Neural cell (in vitro differentiated cells): ENCODE results near the gene WIPI1. TPM values are rescaled to one million over a fixed set of nuclear protein-coding genes. Genes with fewer than 3 reads are reported as not detected.

Experiments used
- H2AFZ ChIP-seq: fragments of 200-600, 300-800 bp; sonication (generic), shearing (Covaris generic); 2 replicates; pipeline ENCODE4 v1.6.0; 2014; ENCODE audit warnings: low read depth, mild to moderate bottlenecking, antibody characterized with exemption, low read length, moderate library complexity
- H3F3A ChIP-seq: fragments of 200-600 bp; shearing (Covaris generic); 2 replicates; pipeline ENCODE4 v1.6.1; 2016; ENCODE audit warnings: mild to moderate bottlenecking, moderate library complexity, mixed read lengths, antibody characterized with exemption, low read length; ENCODE audit not compliant: insufficient read depth, poor library complexity, severe bottlenecking
- H3K27ac ChIP-seq: fragments of 200-600, 300-800 bp; sonication (generic), shearing (Covaris generic); 2 replicates; pipeline ENCODE4 v1.5.1; 2014; ENCODE audit warnings: mild to moderate bottlenecking, low read length, moderate library complexity
- H3K27me3 ChIP-seq: fragments of 300-800, 200-600 bp; sonication (generic), shearing (Covaris generic); 2 replicates; pipeline ENCODE4 v1.6.0; 2014; ENCODE audit warnings: mild to moderate bottlenecking, low read depth, low read length, moderate library complexity; ENCODE audit not compliant: insufficient read depth
- H3K36me3 ChIP-seq: fragments of 300-800, 200-600 bp; sonication (generic), shearing (Covaris generic); 2 replicates; pipeline ENCODE4 v1.5.1; 2014; ENCODE audit warnings: mild to moderate bottlenecking, antibody characterized with exemption, low read length, moderate library complexity; ENCODE audit not compliant: insufficient read depth
- H3K4me2 ChIP-seq: fragments of 300-800, 200-600 bp; sonication (generic), shearing (Covaris generic); 2 replicates; pipeline ENCODE4 v1.6.0; 2014; ENCODE audit warnings: mild to moderate bottlenecking, low read length
- H3K4me3 ChIP-seq: fragments of 300-800, 200-600 bp; sonication (generic), shearing (Covaris generic); 2 replicates; pipeline ENCODE4 v1.5.1; 2014; ENCODE audit warnings: mild to moderate bottlenecking, low read length, moderate library complexity
- H3K79me2 ChIP-seq: fragments of 200-600 bp; shearing (Covaris generic); replicated peaks from 2 replicates; pipeline ENCODE4 v1.6.0; 2014; ENCODE audit warnings: mild to moderate bottlenecking, low read length, moderate library complexity; ENCODE audit not compliant: insufficient read depth
- H3K9ac ChIP-seq: fragments of 300-800, 200-600 bp; sonication (generic), shearing (Covaris generic); 2 replicates; pipeline ENCODE4 v1.6.1; 2016; ENCODE audit warnings: mild to moderate bottlenecking, low read length, mixed read lengths
- H3K9me2 ChIP-seq: fragments of 200-600 bp; shearing (Covaris generic); 2 replicates; pipeline ENCODE4 v1.6.1; 2016; ENCODE audit warnings: mild to moderate bottlenecking, low read length, mixed read lengths; ENCODE audit not compliant: insufficient read depth
- H3K9me3 ChIP-seq: fragments of 200-600, 300-800 bp; sonication (generic), shearing (Covaris generic); 2 replicates; pipeline ENCODE4 v1.6.1; 2016; ENCODE audit warnings: mild to moderate bottlenecking, mixed run types, low read length, moderate library complexity, mixed read lengths
- H4K20me1 ChIP-seq: fragments of 200-600 bp; shearing (Covaris generic); 2 replicates; pipeline ENCODE4 v1.6.1; 2016; ENCODE audit warnings: mild to moderate bottlenecking, mixed run types; ENCODE audit not compliant: insufficient read depth
- EP300 ChIP-seq: fragments of 450-650 bp; conservative IDR thresholded peaks from 2 replicates; pipeline ENCODE4 v1.6.1; 2014; ENCODE audit warnings: antibody characterized with exemption, mild to moderate bottlenecking, moderate library complexity; ENCODE audit not compliant: poor library complexity, severe bottlenecking
- EZH2 ChIP-seq: fragments of 200-600, 300-800 bp; shearing (Covaris generic), sonication (generic); IDR thresholded peaks from 2 replicates; pipeline ENCODE4 v1.6.1; 2014; ENCODE audit warnings: antibody characterized with exemption, low read length, borderline replicate concordance, mild to moderate bottlenecking; ENCODE audit not compliant: insufficient read depth, poor library complexity, severe bottlenecking
- MXI1 ChIP-seq: fragments of 450-650 bp; conservative IDR thresholded peaks from 2 replicates; pipeline ENCODE4 v1.6.1; 2014; ENCODE audit warnings: antibody characterized with exemption, mild to moderate bottlenecking; ENCODE audit not compliant: poor library complexity, severe bottlenecking
- POLR2AphosphoS5 ChIP-seq: IDR thresholded peaks from 2 replicates; pipeline ENCODE4 v1.6.1; 2012
- RAD21 ChIP-seq: fragments of 450-650 bp; conservative IDR thresholded peaks from 2 replicates; pipeline ENCODE4 v1.6.1; 2014; ENCODE audit warnings: antibody characterized with exemption, mild to moderate bottlenecking, moderate library complexity
- SMC3 ChIP-seq: fragments of 450-650 bp; conservative IDR thresholded peaks from 2 replicates; pipeline ENCODE4 v1.6.1; 2014; ENCODE audit warnings: antibody characterized with exemption, mild to moderate bottlenecking, moderate library complexity; ENCODE audit not compliant: poor library complexity
- TAF1 ChIP-seq: IDR thresholded peaks from 2 replicates; pipeline ENCODE4 v1.6.1; 2012; ENCODE audit warnings: low read depth
- polyA plus RNA-seq: library from polyadenylated mRNA; depleted of rRNA; stranded (reverse); fragments of >200 nt; gene quantifications from 2 replicates; pipeline ENCODE4 v1.2.3, GENCODE V29; 2014
- TF ChIP-seq, protein P1 (sequence below): IDR thresholded peaks from 2 replicates; pipeline ENCODE4 v1.6.1; 2012; ENCODE audit warnings: borderline replicate concordance
- TF ChIP-seq, protein P2 (sequence below): fragments of 450-650 bp; IDR thresholded peaks from 2 replicates; pipeline ENCODE4 v1.5.1; 2014; ENCODE audit warnings: antibody characterized with exemption, mild to moderate bottlenecking, moderate library complexity; ENCODE audit not compliant: poor library complexity, severe bottlenecking

Gene WIPI1
- polyA plus RNA-seq, 1 donor from 2014 or later, result 17.8 TPM

DNA sequence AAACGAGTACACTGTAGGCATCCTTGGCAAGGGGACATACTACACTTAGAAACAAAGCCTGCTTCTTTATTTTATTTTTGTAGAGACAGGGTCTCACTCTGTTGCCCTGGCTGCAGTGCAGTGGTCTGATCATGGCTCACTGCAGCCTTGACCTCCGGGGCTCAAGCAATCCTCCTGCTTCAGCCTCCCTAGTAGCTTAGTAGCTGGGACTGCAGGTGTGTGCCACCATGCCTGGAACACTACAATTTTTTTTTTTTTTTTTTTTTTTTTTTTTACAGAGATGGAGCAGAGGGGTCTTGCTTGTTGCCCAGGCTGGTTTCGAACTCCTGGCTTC lies 78.2 kb downstream of the WIPI1 start:
- Histone ChIP-seq H3K9me2 (no peaks in the 10 kb centered on the region), H3K79me2 (no peaks in the 10 kb centered on the region), H3K9ac (no peak overlapping the region), H3F3A (no peaks in the 10 kb centered on the region), H3K27me3 (no peaks in the 10 kb centered on the region), H3K36me3 (no peaks in the 10 kb centered on the region), H3K4me3 (no peak overlapping the region), H3K9me3 (no peaks in the 10 kb centered on the region), H3K27ac (no peak overlapping the region), H2AFZ (no peak overlapping the region), H3K4me2 (no peak overlapping the region), H4K20me1 (no peaks in the 10 kb centered on the region)
- no peak for TF ChIP-seq RAD21
- no peak for TF ChIP-seq SMC3
- TF ChIP-seq, protein P1, sequence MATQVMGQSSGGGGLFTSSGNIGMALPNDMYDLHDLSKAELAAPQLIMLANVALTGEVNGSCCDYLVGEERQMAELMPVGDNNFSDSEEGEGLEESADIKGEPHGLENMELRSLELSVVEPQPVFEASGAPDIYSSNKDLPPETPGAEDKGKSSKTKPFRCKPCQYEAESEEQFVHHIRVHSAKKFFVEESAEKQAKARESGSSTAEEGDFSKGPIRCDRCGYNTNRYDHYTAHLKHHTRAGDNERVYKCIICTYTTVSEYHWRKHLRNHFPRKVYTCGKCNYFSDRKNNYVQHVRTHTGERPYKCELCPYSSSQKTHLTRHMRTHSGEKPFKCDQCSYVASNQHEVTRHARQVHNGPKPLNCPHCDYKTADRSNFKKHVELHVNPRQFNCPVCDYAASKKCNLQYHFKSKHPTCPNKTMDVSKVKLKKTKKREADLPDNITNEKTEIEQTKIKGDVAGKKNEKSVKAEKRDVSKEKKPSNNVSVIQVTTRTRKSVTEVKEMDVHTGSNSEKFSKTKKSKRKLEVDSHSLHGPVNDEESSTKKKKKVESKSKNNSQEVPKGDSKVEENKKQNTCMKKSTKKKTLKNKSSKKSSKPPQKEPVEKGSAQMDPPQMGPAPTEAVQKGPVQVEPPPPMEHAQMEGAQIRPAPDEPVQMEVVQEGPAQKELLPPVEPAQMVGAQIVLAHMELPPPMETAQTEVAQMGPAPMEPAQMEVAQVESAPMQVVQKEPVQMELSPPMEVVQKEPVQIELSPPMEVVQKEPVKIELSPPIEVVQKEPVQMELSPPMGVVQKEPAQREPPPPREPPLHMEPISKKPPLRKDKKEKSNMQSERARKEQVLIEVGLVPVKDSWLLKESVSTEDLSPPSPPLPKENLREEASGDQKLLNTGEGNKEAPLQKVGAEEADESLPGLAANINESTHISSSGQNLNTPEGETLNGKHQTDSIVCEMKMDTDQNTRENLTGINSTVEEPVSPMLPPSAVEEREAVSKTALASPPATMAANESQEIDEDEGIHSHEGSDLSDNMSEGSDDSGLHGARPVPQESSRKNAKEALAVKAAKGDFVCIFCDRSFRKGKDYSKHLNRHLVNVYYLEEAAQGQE, result no peak
- no peak for TF ChIP-seq POLR2AphosphoS5
- TF ChIP-seq, protein P2, sequence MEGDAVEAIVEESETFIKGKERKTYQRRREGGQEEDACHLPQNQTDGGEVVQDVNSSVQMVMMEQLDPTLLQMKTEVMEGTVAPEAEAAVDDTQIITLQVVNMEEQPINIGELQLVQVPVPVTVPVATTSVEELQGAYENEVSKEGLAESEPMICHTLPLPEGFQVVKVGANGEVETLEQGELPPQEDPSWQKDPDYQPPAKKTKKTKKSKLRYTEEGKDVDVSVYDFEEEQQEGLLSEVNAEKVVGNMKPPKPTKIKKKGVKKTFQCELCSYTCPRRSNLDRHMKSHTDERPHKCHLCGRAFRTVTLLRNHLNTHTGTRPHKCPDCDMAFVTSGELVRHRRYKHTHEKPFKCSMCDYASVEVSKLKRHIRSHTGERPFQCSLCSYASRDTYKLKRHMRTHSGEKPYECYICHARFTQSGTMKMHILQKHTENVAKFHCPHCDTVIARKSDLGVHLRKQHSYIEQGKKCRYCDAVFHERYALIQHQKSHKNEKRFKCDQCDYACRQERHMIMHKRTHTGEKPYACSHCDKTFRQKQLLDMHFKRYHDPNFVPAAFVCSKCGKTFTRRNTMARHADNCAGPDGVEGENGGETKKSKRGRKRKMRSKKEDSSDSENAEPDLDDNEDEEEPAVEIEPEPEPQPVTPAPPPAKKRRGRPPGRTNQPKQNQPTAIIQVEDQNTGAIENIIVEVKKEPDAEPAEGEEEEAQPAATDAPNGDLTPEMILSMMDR, result no peak
- TF ChIP-seq MXI1, result no peak
- no peak for TF ChIP-seq EZH2
- no peak for TF ChIP-seq EP300
- TF ChIP-seq TAF1, result no peak

DNA sequence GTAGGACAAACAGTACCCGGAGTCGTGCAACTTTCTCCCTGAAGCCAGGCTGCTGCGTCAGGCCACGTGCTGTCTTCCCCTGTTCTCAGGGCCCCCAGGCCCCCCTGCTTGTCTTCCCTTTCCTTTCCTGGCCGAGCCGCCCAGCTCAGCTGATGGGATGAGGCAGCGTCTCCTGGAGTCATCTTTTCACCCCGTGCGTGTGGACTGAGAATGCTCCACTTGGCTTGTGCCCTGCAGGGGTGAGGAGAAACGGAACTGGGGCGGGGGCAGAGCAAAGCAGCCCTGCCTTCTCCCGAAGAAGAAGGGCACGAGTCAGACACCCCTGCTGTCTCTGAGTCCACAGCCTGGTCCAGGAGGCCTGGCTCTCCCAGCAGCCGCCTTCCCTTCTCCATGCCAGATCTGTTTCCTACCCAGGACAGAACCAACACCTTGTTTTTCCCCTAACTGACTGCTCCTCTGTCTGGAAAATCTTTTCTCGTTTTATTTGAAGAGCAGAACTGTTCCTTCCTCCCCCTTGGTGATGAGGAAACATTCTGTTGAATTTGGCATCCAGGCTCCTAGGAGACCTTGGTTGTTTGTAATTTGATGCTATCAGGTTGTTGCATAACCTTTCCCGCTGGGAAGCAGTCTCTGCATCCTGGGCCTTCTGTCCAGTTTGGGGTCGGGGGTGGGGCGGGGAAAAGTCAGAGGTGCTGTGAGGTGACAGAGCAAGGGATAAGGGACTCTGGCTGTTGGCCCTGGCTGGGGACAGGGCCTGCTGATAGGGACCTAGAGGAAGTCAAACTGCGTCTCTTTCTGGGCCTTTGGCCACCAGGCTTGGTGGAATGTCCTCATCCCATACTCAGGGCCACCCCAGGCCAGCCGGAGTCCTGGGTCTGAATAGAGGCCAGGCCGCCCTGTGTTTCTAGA lies 78.8 kb downstream of the WIPI1 start:
- no peaks in the 10 kb centered on the region for H3K9me3 ChIP-seq

More for the DNA sequence above, 78.8 kb downstream of the WIPI1 start:
- no peak overlapping the region for H3K4me2 ChIP-seq
- H3F3A ChIP-seq, result no peaks in the 10 kb centered on the region
- no peaks in the 10 kb centered on the region for H3K9me2 ChIP-seq
- H3K27ac ChIP-seq, result no peak overlapping the region
- H3K79me2 ChIP-seq, result no peaks in the 10 kb centered on the region
- TF ChIP-seq EZH2 (no peak), SMC3 (no peak), POLR2AphosphoS5 (no peak), TAF1 (no peak), EP300 (no peak), MXI1 (no peak), RAD21 (no peak)
- TF ChIP-seq, protein P2, result no peak
- TF ChIP-seq, protein P1, result no peak
- H2AFZ ChIP-seq, result no peak overlapping the region
- H3K27me3 ChIP-seq, result no peaks in the 10 kb centered on the region
- no peaks in the 10 kb centered on the region for H4K20me1 ChIP-seq
- no peak overlapping the region for H3K9ac ChIP-seq
- H3K4me3 ChIP-seq, result no peak overlapping the region
- no peaks in the 10 kb centered on the region for H3K36me3 ChIP-seq
